Subcutaneous adipose tissue (tissue), 4 donors: ENCODE results near the gene RHOBTB3. TPM values are rescaled to one million over a fixed set of nuclear protein-coding genes. Genes with fewer than 3 reads are reported as not detected.

Experiments
- CTCF ChIP-seq: fragments of 450-650 bp; IDR thresholded peaks from one replicate; pipeline ENCODE4 v1.5.1; 2016; ENCODE audit warnings: low read depth, mild to moderate bottlenecking, control low read depth, antibody characterized with exemption, moderate library complexity
- total RNA-seq, 4 donors: library from RNA; depleted of rRNA; stranded (reverse); fragments of >200 nt; gene quantifications; one replicate each; pipeline ENCODE4 v1.1.0, GENCODE V29; 2016

The RHOBTB3 gene
- total RNA-seq, 4 donors from 2014 or later: 131 to 198 (median 148) TPM

GRCh38 chr5:95720094-95720786 is 10.9 kb upstream of the RHOBTB3 start:
- TF ChIP-seq CTCF: no peak

GRCh38 chr5:95721582-95722295 is 9.4 kb upstream of the RHOBTB3 start:
- no peak for TF ChIP-seq CTCF

GRCh38 chr5:95723632-95724369 is 7.3 kb upstream of the RHOBTB3 start:
- TF ChIP-seq CTCF: no peak

- no peak for TF ChIP-seq CTCF
Observed at GRCh38 chr5:95725071-95725820, 5.9 kb upstream of the RHOBTB3 start.

- TF ChIP-seq CTCF: no peak
Observed at GRCh38 chr5:95725937-95726810, 5.0 kb upstream of the RHOBTB3 start.

- no peak for TF ChIP-seq CTCF
Observed at GRCh38 chr5:95726811-95727763, 4.0 kb upstream of the RHOBTB3 start.
